HFF-Myc (cell line): ENCODE data around the gene LARP4B.
"Not testable (repeated sequence)": the region's sequence is repeated elsewhere in the genome, so short reads cannot be mapped to it uniquely, and the experiment has no call there.

Source experiments
- DNase-seq: peaks from one replicate; pipeline ENCODE4 v3.0.0-alpha.2; 2011; ENCODE audit warnings: low read depth; ENCODE audit errors: extremely low read depth
- H3K4me3 ChIP-seq: replicated peaks from 2 replicates; pipeline ENCODE4 v1.5.1; 2011; ENCODE audit warnings: low read depth, mild to moderate bottlenecking, control low read depth, low read length
- CTCF ChIP-seq: IDR thresholded peaks from 2 replicates; pipeline ENCODE4 v1.5.1; 2012; ENCODE audit warnings: mild to moderate bottlenecking, low read depth, low read length, control low read depth; ENCODE audit errors: missing control alignments

The LARP4B gene

GRCh38 chr10:774661-775244 is 156.8 kb downstream of the LARP4B start:
- H3K4me3 ChIP-seq: no peak overlapping the region
- DNase-seq: no peak

GRCh38 chr10:774223-774622 is 157.3 kb downstream of the LARP4B start:
- no peak for DNase-seq
- no peak for TF ChIP-seq CTCF
- no peak overlapping the region for H3K4me3 ChIP-seq

More at GRCh38 chr10:774661-775244, 156.8 kb downstream of the LARP4B start:
- no peak for TF ChIP-seq CTCF

GRCh38 chr10:773562-774161 is 157.8 kb downstream of the LARP4B start:
- no peak for DNase-seq
- no peak for TF ChIP-seq CTCF
- H3K4me3 ChIP-seq: no peak overlapping the region

GRCh38 chr10:772227-772637 is 159.3 kb downstream of the LARP4B start:
- TF ChIP-seq CTCF: no peak
- no peak overlapping the region for H3K4me3 ChIP-seq
- no peak for DNase-seq

- H3K4me3 ChIP-seq: no peak overlapping the region
- no peak for DNase-seq
- no peak for TF ChIP-seq CTCF
Observed at GRCh38 chr10:771647-772046, 159.9 kb downstream of the LARP4B start.

- no peak for TF ChIP-seq CTCF
- no peak for DNase-seq
- H3K4me3 ChIP-seq: no peak overlapping the region
Observed at GRCh38 chr10:770975-771374, 160.5 kb downstream of the LARP4B start.

GRCh38 chr10:770048-770712 is 161.3 kb downstream of the LARP4B start:
- H3K4me3 ChIP-seq, DNase-seq: not testable (repeated sequence)
